Esophagus squamous epithelium (tissue), 5 donors: ENCODE measurements around the gene KCNN3. TPM values are rescaled to one million over a fixed set of nuclear protein-coding genes. Genes with fewer than 3 reads are reported as not detected.

Experiments used
- DNase-seq: peaks from one replicate; lab custom pipeline; 2025; lab: John Stamatoyannopoulos, UW
- H3K27ac ChIP-seq, 4 donors: fragments of 200-600 bp; sonication (generic); one replicate each; pipeline ENCODE4 v1.5.1; 2016 to 2019; ENCODE audit warnings: mild to moderate bottlenecking in 1 of 4
- H3K27me3 ChIP-seq, 4 donors: fragments of 200-600 bp; sonication (generic); 1 replicate in 3 of 4; 2 replicates in 1 of 4; pipeline versions ENCODE4 v1.5.1 to v1.6.0; 2017 to 2021; ENCODE audit warnings: antibody characterized with exemption in 1 of 4
- H3K36me3 ChIP-seq, 3 donors: fragments of 200-600 bp; sonication (generic); one replicate each; pipeline ENCODE4 v1.5.1; 2016 to 2019
- H3K4me1 ChIP-seq, 3 donors: fragments of 200-600 bp; sonication (generic); one replicate each; pipeline ENCODE4 v1.5.1; 2017 to 2019
- H3K4me3 ChIP-seq, 4 donors: fragments of 200-600 bp; sonication (generic); 1 replicate in 3 of 4; 2 replicates in 1 of 4; pipeline ENCODE4 v1.5.1; 2016 to 2019; ENCODE audit warnings: mild to moderate bottlenecking in 2 of 4, moderate library complexity in 1 of 4
- H3K9me3 ChIP-seq, 3 donors: fragments of 200-600 bp; sonication (generic); one replicate each; pipeline ENCODE4 v1.5.1; 2016 to 2019
- CTCF ChIP-seq, 6 experiments: fragments of 450-650 bp in 4 of 6; fragments of 200-600 bp in 2 of 6; sonication (generic) in 2 of 6; IDR thresholded peaks; one replicate each; pipeline ENCODE4 v1.5.1; 2016 to 2019; ENCODE audit warnings: antibody characterized with exemption in 6 of 6, mild to moderate bottlenecking in 4 of 6, moderate library complexity in 4 of 6
- POLR2A ChIP-seq, 4 donors: fragments of 450-650 bp; IDR thresholded peaks; one replicate each; pipeline ENCODE4 v1.6.1; 2017; ENCODE audit warnings: antibody characterized with exemption in 4 of 4, mild to moderate bottlenecking in 4 of 4, moderate library complexity in 3 of 4
- WGBS, 2 donors: methylation state at CpG; one replicate each; pipeline ENCODE4 v1.1.5; 2018; 5-methylcytosine and 5-hydroxymethylcytosine counted together
- intact Hi-C: fragments of 100-400 bp; cut with DNase I; formaldehyde crosslinking; loops from one replicate; pipeline ENCODE4 v1.15.0; 2022
- total RNA-seq, 4 donors: library from RNA; depleted of rRNA; stranded (reverse); fragments of >200 nt; gene quantifications; one replicate each; pipeline ENCODE4 v1.1.0, GENCODE V29; 2016
- donor health status: DM: yes; HTN: yes; CAD: no.

Gene KCNN3
- total RNA-seq, 4 donors from 2014 or later: 0.08 to 1.7 (median 0.50) TPM

- intact Hi-C loops: no loop called here
- no peak for TF ChIP-seq CTCF (IDR thresholded peaks at IDR 0.05)
- no peak for TF ChIP-seq POLR2A (IDR thresholded peaks at IDR 0.05)
- H3K4me1 ChIP-seq: peaks cover 0 to 24% (median 0%) of the 10 kb centered on the region in 3 donors
- no peaks in the 10 kb centered on the region for H3K36me3 ChIP-seq
- peaks cover 0 to 16% (median 0%) of the 10 kb centered on the region in 4 donors for H3K27me3 ChIP-seq
- DNase-seq: no peak
- H3K9me3 ChIP-seq: no peaks in the 10 kb centered on the region
- H3K27ac ChIP-seq: no peak overlapping the region
- H3K4me3 ChIP-seq: no peak overlapping the region
- 78 to 96% methylated on average over 2 to 4 of the region's 8 CpGs for WGBS, 2 donors
Measured at GRCh38 chr1:154842635-154843034, 27.4 kb downstream of the KCNN3 start.

- Histone ChIP-seq H3K27ac (no peak overlapping the region), H3K27me3 (peaks cover 0 to 18% (median 0%) of the 10 kb centered on the region in 4 donors), H3K36me3 (no peaks in the 10 kb centered on the region), H3K4me1 (peaks cover 0 to 28% (median 0%) of the 10 kb centered on the region in 3 donors), H3K9me3 (no peaks in the 10 kb centered on the region), H3K4me3 (no peak overlapping the region)
- DNase-seq: no peak
- intact Hi-C loops: no loop called here
- 74 to 75% methylated on average over 3 to 4 of the region's 4 CpGs for WGBS, 2 donors
- TF ChIP-seq POLR2A (IDR thresholded peaks at IDR 0.05): no peak
- no peak for TF ChIP-seq CTCF (IDR thresholded peaks at IDR 0.05)
Measured at GRCh38 chr1:154841384-154841783, 28.7 kb downstream of the KCNN3 start.

DNA sequence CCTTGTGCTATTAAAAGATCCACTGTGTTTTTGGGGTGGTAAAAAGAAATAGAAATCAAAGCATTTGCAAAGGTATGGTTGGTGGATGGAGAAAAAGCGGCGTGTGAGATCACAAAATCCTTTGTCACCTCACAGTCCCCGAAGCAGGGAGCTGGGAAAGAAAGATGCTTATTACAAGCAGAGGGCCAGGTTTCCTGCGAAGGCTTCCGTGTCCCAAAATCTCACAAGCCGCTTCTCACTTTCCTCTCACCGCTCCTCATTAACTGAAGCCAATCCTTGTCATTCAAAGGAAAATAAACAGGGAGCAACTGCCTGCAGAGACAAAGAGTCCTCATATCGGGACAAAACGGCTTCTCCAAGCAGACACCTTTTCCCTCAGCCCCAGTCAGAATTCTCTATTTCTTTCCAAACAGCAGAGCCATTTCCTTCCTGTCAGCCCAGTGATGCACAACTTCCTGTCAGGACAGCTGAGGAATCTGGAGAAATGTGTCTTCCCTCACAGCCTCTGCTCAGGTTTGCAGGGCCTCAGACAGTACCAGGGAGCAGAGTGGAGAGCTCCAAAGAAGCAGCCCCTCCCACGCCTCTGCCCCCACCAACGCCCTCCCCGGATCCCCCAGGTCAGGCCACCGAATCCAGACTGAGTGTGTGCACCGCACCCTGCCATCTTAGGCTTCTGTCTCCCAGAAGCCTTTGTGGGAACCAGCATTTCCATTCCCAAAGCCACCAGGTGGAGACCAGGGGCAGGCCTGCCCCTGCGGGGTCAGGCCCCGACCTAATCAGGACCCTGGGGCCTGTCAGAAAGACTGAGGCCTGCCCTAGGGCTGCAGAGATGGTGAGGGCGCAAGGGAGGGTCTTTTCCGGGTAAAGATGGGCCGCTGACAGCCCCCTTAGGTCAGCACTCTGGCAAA is 29.6 kb downstream of the KCNN3 start:
- no peak for DNase-seq

DNA sequence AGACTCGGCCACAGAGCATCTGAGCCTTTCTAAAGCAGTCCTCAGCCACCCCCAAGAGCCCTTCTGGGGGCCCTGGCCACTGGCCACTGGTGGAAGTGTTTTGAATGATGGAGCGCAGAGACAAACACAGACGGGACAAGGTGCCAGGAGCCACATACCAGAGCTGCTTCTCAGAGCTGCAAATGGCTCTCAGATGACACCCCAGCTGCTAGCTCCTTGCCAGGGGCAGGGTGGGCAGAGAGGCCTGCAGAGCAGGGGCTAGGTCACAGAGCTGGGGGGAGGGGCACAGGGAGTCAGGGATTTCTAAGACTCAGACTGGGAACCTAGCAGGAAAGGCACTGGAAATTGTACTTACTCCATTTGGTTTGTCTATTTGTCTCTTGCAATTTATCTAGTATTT is 30.4 kb downstream of the KCNN3 start:
- H3K4me1 ChIP-seq: peaks cover 0 to 34% (median 0%) of the 10 kb centered on the region in 3 donors
- peaks cover 0 to 26% (median 0%) of the 10 kb centered on the region in 4 donors for H3K27me3 ChIP-seq
- no peak for DNase-seq
- intact Hi-C loops: no loop called here
- TF ChIP-seq CTCF (IDR thresholded peaks at IDR 0.05): no peak
- TF ChIP-seq POLR2A (IDR thresholded peaks at IDR 0.05): no peak
- no peak overlapping the region for H3K4me3 ChIP-seq
- H3K9me3 ChIP-seq: no peaks in the 10 kb centered on the region
- no peaks in the 10 kb centered on the region for H3K36me3 ChIP-seq
- no peak overlapping the region for H3K27ac ChIP-seq
- WGBS, 2 donors: 80% methylated on average over 2 of the region's 3 CpGs; no CpG with 5 or more reads in 1 of the 2 donors

More for the DNA sequence above, 29.6 kb downstream of the KCNN3 start:
- WGBS, 2 donors: 77 to 81% methylated on average over 12 of the region's 19 CpGs
- intact Hi-C loops: no loop called here
- H3K27me3 ChIP-seq: peaks cover 0 to 26% (median 0%) of the 10 kb centered on the region in 4 donors
- no peaks in the 10 kb centered on the region for H3K9me3 ChIP-seq
- H3K4me1 ChIP-seq: peaks cover 0 to 34% (median 0%) of the 10 kb centered on the region in 3 donors
- no peaks in the 10 kb centered on the region for H3K36me3 ChIP-seq
- TF ChIP-seq POLR2A (IDR thresholded peaks at IDR 0.05) (no peak), CTCF (IDR thresholded peaks at IDR 0.05) (no peak)
- peak overlapping the region in 2 of 4 donors; percentile 29 to 44 for H3K27ac ChIP-seq
- H3K4me3 ChIP-seq: no peak overlapping the region

GRCh38 chr1:154838988-154839387 is 31.1 kb downstream of the KCNN3 start:
- WGBS, 2 donors: 65 to 74% methylated on average over 2 to 8 of the region's 9 CpGs
- no peak for DNase-seq
- no peak overlapping the region for H3K4me3 ChIP-seq
- H3K36me3 ChIP-seq: no peaks in the 10 kb centered on the region
- H3K9me3 ChIP-seq: no peaks in the 10 kb centered on the region
- TF ChIP-seq CTCF (IDR thresholded peaks at IDR 0.05) (no peak), POLR2A (IDR thresholded peaks at IDR 0.05) (no peak)
- peaks cover 0 to 26% (median 0%) of the 10 kb centered on the region in 4 donors for H3K27me3 ChIP-seq
- H3K4me1 ChIP-seq: peaks cover 0 to 40% (median 0%) of the 10 kb centered on the region in 3 donors
- no peak overlapping the region for H3K27ac ChIP-seq
- intact Hi-C loops: no loop called here
